ENCODE data around the gene PLEKHG5. TPM values are rescaled to one million over a fixed set of nuclear protein-coding genes. Genes with fewer than 3 reads are reported as not detected.

The PLEKHG5 gene
- total and polyA plus RNA-seq, 9 donors: 2.0 to 13.1 (median 9.4) TPM

DNA sequence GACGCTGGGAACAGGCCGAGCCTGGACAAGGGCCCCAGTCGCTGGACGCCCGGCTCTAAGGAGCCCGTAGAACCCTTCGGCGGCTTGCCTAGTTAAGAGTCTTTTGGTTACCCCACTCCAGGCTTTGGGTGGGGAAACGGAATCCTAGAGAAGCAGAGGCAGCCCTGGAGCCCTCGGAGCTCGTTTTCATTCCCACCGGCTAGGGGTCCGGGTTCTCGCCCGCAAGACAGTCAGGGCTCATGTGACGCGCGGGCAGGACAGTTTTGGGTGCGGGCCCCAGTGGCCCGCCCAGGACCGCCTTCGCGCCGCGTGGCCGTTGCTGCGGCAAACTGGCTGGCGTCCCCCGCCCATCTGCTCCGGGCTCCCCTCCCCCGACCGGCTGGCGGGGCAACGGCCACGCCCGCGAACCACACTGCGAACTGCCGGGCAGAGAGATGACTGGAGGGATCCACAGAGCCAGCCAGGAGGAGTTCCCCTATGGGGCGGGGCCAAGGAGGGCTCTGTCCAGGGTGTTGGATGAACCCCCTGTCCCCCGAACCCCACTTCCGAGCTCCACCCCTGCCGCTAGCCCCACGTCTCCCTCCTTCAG lies 70.9 kb downstream of the PLEKHG5 start:
- no peak overlapping the region for H3K4me3 ChIP-seq
- no peaks in the 10 kb centered on the region for H3K36me3 ChIP-seq
- H3K27ac ChIP-seq: no peak overlapping the region
- peaks cover 12% of the 10 kb centered on the region for H3K27me3 ChIP-seq
- intact Hi-C loops (cut with DNase I): no loop called here
- H3K9me3 ChIP-seq: no peaks in the 10 kb centered on the region
- no peak for DNase-seq
- 6 to 8% (median 6%) methylated on average over 37 to 44 of the region's 44 CpGs for WGBS, 3 donors
- no peaks in the 10 kb centered on the region for H3K4me1 ChIP-seq (ENCODE audit: insufficient read depth)
- TF ChIP-seq EP300 (IDR thresholded peaks at IDR 0.05) (no peak), POLR2A (IDR thresholded peaks at IDR 0.05) (no peak)
- TF ChIP-seq, protein P1, sequence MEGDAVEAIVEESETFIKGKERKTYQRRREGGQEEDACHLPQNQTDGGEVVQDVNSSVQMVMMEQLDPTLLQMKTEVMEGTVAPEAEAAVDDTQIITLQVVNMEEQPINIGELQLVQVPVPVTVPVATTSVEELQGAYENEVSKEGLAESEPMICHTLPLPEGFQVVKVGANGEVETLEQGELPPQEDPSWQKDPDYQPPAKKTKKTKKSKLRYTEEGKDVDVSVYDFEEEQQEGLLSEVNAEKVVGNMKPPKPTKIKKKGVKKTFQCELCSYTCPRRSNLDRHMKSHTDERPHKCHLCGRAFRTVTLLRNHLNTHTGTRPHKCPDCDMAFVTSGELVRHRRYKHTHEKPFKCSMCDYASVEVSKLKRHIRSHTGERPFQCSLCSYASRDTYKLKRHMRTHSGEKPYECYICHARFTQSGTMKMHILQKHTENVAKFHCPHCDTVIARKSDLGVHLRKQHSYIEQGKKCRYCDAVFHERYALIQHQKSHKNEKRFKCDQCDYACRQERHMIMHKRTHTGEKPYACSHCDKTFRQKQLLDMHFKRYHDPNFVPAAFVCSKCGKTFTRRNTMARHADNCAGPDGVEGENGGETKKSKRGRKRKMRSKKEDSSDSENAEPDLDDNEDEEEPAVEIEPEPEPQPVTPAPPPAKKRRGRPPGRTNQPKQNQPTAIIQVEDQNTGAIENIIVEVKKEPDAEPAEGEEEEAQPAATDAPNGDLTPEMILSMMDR (IDR thresholded peaks at IDR 0.05): no peak

DNA sequence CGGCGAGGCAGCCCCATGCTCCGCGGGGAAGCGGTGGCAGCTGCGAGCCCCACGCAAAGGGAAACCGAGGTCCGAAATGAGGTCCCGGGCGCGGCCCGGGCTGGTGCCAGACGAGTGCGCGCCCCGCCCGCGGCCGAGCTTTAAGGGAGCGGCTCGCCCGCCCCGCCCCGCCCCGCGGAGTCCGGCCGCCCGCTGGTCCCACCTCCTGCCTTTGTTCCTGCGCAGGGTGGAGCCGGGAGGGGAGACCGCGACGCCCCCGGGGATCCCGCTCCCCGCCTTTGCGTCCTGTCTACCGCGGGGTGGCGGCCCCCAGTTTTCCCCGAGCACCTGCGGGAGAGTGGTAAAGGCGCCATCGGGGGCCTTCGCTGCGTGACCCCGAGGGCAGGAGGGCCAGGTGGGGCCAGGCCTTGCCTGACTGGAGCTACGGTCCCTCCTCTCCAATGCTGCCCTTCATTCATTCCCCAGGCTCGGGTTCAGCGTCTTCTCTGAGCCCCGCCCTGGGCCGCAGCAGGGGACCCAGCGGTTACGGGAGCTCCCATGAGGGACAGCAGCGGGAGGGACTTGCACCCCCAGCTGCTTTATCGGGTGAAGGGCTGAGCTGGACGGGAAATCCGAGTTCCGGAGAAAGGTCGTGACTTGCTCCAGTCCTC lies 71.5 kb downstream of the PLEKHG5 start, which contains the start of gene HES2:
Gene HES2 (minus strand): TSS at position 116 of the 650 bp plus-strand sequence. CDS start 99 bp downstream, at position 17.
- Histone ChIP-seq H3K27me3 (peaks cover 9% of the 10 kb centered on the region), H3K27ac (no peak within 1 kb of the TSS), H3K9me3 (no peaks in the 10 kb centered on the region), H3K36me3 (no peaks in the 10 kb centered on the region), H3K4me1 (ENCODE audit: insufficient read depth) (no peaks in the 10 kb centered on the region), H3K4me3 (peak within 1 kb of the TSS; percentile 3)
- no peak for TF ChIP-seq POLR2A (IDR thresholded peaks at IDR 0.05)
- no peak for TF ChIP-seq EP300 (IDR thresholded peaks at IDR 0.05)
- TF ChIP-seq, protein P1 (IDR thresholded peaks at IDR 0.05): no peak
- DNase-seq: no peak
- intact Hi-C loops (cut with DNase I): loop anchor here in 1 of 4 donors (10.0 kb wide), 1 partner anchor 55 kb away; no protein-coding TSS in a partner anchor
- WGBS, 3 donors: 1% methylated on average over 17 to 62 of the region's 62 CpGs

DNA sequence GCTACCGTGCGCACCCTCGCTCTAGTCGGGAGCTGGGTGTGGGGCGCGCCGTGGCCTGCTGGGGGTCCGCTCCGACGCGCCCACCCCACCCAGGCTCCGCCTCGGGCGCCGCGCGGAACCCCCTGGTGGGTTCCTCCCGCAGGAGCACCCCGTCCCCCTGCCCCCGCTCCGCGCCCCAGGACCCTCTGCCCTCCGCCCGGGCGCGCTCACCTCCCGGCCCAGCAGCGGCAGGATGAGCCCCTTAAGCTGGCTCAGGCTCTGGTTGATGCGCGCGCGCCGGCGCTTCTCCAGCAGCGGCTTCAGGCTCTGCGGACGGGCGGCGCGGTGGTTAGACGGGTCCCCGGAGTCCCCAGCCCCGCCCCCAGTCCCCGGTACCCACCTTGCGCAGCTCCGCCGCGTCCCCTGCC lies 72.1 kb downstream of the PLEKHG5 start:
- Histone ChIP-seq H3K9me3 (no peaks in the 10 kb centered on the region), H3K4me1 (ENCODE audit: insufficient read depth) (no peaks in the 10 kb centered on the region), H3K4me3 (peak overlapping the region; percentile 3), H3K36me3 (no peaks in the 10 kb centered on the region), H3K27ac (no peak overlapping the region), H3K27me3 (peaks cover 8% of the 10 kb centered on the region)
- DNase-seq: no peak
- 1 to 5% (median 1%) methylated on average over 18 to 48 of the region's 48 CpGs for WGBS, 3 donors
- TF ChIP-seq, protein P1 (IDR thresholded peaks at IDR 0.05): no peak
- TF ChIP-seq EP300 (IDR thresholded peaks at IDR 0.05): no peak
- TF ChIP-seq POLR2A (IDR thresholded peaks at IDR 0.05): no peak
- intact Hi-C loops (cut with DNase I): loop anchor here in 1 of 4 donors (10.0 kb wide), 1 partner anchor 55 kb away; no protein-coding TSS in a partner anchor

DNA sequence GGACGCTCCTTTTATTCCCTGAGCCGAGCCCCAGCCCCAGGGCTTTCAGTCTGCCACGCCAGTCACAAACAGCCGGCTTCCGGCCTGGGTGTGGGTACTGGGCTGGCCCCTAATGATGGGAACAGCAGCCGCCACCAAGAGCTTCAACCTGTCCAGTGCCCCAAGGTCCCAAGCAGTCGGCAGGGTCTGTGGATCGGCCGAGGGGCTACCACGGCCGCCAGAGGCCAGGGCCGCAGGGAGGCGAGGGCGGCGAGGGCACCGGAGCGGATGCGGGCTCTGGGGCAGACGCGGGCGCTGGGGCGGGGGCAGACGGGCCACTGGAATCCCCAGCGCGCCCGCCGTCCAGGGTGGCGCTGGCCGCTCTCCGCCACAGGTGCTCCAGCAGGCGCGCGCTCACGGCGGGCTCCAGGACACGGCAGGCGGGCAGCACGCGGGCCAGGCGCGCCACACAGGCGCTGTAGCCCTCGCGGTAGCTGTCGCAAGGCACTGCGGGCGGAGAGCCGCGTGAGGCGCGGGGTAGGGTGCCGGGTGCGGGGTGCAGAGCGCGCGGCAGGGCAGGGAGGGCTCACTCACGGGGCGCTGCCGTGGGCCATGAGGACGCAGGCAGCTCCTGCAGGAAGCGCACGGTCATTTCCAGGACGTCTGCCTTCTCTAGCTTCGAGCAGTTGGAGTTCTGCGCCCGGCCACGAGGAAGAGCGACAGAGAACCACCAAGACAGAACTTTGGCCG lies 72.6 kb downstream of the PLEKHG5 start:
- H3K4me3 ChIP-seq: no peak overlapping the region
- no peak for DNase-seq
- intact Hi-C loops (cut with DNase I): loop anchor here in 1 of 4 donors (10.0 kb wide), 1 partner anchor 54 kb away; no protein-coding TSS in a partner anchor
- no peak overlapping the region for H3K27ac ChIP-seq
- TF ChIP-seq POLR2A (IDR thresholded peaks at IDR 0.05): no peak
- TF ChIP-seq, protein P1 (IDR thresholded peaks at IDR 0.05): no peak
- TF ChIP-seq EP300 (IDR thresholded peaks at IDR 0.05): no peak
- WGBS, 3 donors: 5 to 6% (median 6%) methylated on average over 16 to 69 of the region's 69 CpGs
- peaks cover 7% of the 10 kb centered on the region for H3K27me3 ChIP-seq
- H3K9me3 ChIP-seq: no peaks in the 10 kb centered on the region
- H3K4me1 ChIP-seq (ENCODE audit: insufficient read depth): no peaks in the 10 kb centered on the region
- H3K36me3 ChIP-seq: no peaks in the 10 kb centered on the region
